GM23338 (cell line): ENCODE data around the gene MYH6.

Experiments used
- EZH2 ChIP-seq: fragments of 200-600 bp; sonication (generic); IDR thresholded peaks from one replicate; pipeline ENCODE4 v1.8.0; 2017; ENCODE audit warnings: antibody characterized with exemption, mild to moderate bottlenecking, low read depth; ENCODE audit not compliant: unreplicated experiment
- TF ChIP-seq, protein P1 (sequence below): IDR thresholded peaks from one replicate; pipeline ENCODE4 v1.6.1; 2018; ENCODE audit warnings: antibody characterized with exemption; ENCODE audit not compliant: unreplicated experiment

DNA sequence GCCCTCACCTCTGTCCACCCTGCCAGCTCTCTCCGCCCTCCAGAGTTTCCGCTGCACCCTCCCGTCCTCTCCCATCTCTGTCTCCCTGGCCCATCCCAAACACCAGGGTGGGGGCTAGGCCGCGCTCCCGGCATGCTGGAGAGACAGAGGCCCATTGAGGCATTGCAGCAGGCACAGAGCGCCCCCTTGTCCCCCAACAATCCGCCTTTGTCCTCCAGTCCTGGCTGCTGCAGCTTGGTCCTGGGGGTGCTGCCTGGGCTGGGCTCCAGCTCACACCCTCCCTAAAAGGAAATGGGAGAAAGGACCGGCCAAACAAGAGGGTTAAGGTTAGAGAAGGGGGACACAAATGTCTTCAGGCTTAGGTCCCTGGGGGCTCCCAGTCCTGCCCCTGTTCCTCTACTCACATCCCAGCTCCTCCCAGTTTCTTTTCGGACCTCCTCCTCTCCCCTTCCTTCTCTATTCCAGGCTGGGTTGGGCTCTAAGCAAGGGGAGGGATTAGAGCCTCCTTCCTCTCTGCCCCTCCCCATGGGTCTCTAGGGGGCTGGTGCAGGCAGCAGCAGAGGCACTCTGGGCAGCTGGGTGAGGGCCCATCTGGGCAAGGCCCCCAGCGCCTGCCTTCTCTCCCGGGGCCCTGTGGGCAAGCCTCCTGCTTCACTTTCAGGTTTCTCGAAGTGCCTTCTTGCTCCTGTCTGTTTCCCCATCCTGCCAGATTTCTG lies 31.4 kb downstream of the MYH6 start, which contains the start of gene CMTM5:
- TF ChIP-seq, protein P1, sequence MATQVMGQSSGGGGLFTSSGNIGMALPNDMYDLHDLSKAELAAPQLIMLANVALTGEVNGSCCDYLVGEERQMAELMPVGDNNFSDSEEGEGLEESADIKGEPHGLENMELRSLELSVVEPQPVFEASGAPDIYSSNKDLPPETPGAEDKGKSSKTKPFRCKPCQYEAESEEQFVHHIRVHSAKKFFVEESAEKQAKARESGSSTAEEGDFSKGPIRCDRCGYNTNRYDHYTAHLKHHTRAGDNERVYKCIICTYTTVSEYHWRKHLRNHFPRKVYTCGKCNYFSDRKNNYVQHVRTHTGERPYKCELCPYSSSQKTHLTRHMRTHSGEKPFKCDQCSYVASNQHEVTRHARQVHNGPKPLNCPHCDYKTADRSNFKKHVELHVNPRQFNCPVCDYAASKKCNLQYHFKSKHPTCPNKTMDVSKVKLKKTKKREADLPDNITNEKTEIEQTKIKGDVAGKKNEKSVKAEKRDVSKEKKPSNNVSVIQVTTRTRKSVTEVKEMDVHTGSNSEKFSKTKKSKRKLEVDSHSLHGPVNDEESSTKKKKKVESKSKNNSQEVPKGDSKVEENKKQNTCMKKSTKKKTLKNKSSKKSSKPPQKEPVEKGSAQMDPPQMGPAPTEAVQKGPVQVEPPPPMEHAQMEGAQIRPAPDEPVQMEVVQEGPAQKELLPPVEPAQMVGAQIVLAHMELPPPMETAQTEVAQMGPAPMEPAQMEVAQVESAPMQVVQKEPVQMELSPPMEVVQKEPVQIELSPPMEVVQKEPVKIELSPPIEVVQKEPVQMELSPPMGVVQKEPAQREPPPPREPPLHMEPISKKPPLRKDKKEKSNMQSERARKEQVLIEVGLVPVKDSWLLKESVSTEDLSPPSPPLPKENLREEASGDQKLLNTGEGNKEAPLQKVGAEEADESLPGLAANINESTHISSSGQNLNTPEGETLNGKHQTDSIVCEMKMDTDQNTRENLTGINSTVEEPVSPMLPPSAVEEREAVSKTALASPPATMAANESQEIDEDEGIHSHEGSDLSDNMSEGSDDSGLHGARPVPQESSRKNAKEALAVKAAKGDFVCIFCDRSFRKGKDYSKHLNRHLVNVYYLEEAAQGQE: no peak
- no peak for TF ChIP-seq EZH2
